ENCODE data around the gene PSMG4. TPM values are rescaled to one million over a fixed set of nuclear protein-coding genes. Genes with fewer than 3 reads are reported as not detected.

The PSMG4 gene
- total and polyA plus RNA-seq, 10 of the 15 experiments (the other 5 are each of a cell fraction or from before 2014, with no cell fraction given), result 7.1 to 62.6 (median 29.8) TPM

DNA sequence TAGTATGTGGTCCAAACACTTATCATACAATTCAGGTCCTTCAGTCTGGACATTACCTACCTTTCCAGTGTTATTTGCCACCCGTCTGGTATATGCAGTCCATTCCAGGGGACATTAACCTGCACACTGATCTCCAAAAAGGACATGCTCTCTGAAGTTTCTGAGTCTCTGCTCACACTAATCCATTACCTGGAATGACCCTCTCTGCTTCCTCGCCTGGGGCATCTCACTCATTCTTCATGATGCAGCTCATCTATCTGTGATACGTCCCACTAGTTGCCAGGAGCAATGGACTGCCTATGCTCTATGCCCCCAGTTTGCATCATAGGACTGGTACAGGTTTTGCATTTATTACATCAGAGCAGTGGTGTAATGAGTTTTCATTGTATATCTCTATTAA is 25.4 kb upstream of the PSMG4 start:
- no peak overlapping the region for H2AFZ ChIP-seq (ENCODE audit: control insufficient read depth, low read depth, low read length)
- 7% methylated on average over 3 of the region's 3 CpGs for WGBS (ENCODE audit: insufficient coverage, insufficient replicate concordance, low lambda C conversion rate, missing lambda C conversion rate)
- H3K9me3 ChIP-seq (replicated peaks; ENCODE audit: control insufficient read depth, insufficient read depth, low read length), result no peaks in the 10 kb centered on the region
- in situ Hi-C loops (cut with MboI) (no loop called here), intact Hi-C loops (cut with micrococcal nuclease; ENCODE audit: unreplicated experiment) (no loop called here)
- no peak for FAIRE-seq
- H3K4me1 ChIP-seq (ENCODE audit: control insufficient read depth, insufficient read depth, low read length), result peaks cover 54% of the 10 kb centered on the region
- no TSS peak for BruUV-seq (replicated peaks)
- no peaks in the 10 kb centered on the region for H3K79me2 ChIP-seq (ENCODE audit: control insufficient read depth, insufficient read depth, low read length)
- peaks cover 22 to 26% of the 10 kb centered on the region in 2 experiments for H3K27me3 ChIP-seq (replicated peaks in 1 of 2; ENCODE audit: control insufficient read depth in 2 of 2, insufficient read depth in 2 of 2, low read length in 1 of 2)
- no peak overlapping the region for H3K9ac ChIP-seq (ENCODE audit: control insufficient read depth, insufficient read depth, low read length)
- POLR2A ChIA-PET, result no interaction called here
- H3K4me3 ChIP-seq, result no peak overlapping the region
- H3K4me2 ChIP-seq (ENCODE audit: control insufficient read depth, insufficient read depth), result no peak overlapping the region
- no peak for ATAC-seq
- H4K20me1 ChIP-seq (ENCODE audit: control insufficient read depth, insufficient read depth), result no peaks in the 10 kb centered on the region
- DNase-seq (ENCODE audit: low read depth, low spot score), result no peak
- H3K36me3 ChIP-seq (ENCODE audit: control insufficient read depth in 2 of 2, insufficient read depth in 2 of 2, low read length in 1 of 2), result no peaks in the 10 kb centered on the region
- H3K27ac ChIP-seq (ENCODE audit: control insufficient read depth, insufficient read depth), result no peak overlapping the region
- RAD21 ChIA-PET (ENCODE audit: unreplicated experiment), result no interaction called here
- SMC1A ChIA-PET (ENCODE audit: uncharacterized antibody, unreplicated experiment), result no interaction called here
- CTCF ChIA-PET, result no interaction called here
- TF ChIP-seq, protein P1, sequence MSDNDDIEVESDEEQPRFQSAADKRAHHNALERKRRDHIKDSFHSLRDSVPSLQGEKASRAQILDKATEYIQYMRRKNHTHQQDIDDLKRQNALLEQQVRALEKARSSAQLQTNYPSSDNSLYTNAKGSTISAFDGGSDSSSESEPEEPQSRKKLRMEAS (IDR thresholded peaks at IDR 0.05; ENCODE audit: low read depth, low read length), result no peak
- no peak for TF ChIP-seq ZNF217 (IDR thresholded peaks at IDR 0.05)
- TF ChIP-seq EP300 (IDR thresholded peaks at IDR 0.05; ENCODE audit: borderline replicate concordance in 1 of 2, control insufficient read depth in 1 of 2, low read depth in 2 of 2, low read length in 2 of 2), result no peak
- TF ChIP-seq, protein P2, sequence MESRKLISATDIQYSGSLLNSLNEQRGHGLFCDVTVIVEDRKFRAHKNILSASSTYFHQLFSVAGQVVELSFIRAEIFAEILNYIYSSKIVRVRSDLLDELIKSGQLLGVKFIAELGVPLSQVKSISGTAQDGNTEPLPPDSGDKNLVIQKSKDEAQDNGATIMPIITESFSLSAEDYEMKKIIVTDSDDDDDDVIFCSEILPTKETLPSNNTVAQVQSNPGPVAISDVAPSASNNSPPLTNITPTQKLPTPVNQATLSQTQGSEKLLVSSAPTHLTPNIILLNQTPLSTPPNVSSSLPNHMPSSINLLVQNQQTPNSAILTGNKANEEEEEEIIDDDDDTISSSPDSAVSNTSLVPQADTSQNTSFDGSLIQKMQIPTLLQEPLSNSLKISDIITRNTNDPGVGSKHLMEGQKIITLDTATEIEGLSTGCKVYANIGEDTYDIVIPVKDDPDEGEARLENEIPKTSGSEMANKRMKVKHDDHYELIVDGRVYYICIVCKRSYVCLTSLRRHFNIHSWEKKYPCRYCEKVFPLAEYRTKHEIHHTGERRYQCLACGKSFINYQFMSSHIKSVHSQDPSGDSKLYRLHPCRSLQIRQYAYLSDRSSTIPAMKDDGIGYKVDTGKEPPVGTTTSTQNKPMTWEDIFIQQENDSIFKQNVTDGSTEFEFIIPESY (IDR thresholded peaks at IDR 0.05), result no peak
- TF ChIP-seq PAX5 (IDR thresholded peaks at IDR 0.05; ENCODE audit: borderline replicate concordance, low read depth, low read length), result no peak
- no peak for TF ChIP-seq SMARCA5 (IDR thresholded peaks at IDR 0.05)
- no peak for TF ChIP-seq MEF2B (IDR thresholded peaks at IDR 0.05; ENCODE audit: partially characterized antibody, poor library complexity, severe bottlenecking)
- TF ChIP-seq EZH2 (IDR thresholded peaks at IDR 0.05; ENCODE audit: borderline replicate concordance, control insufficient read depth, low read depth, low read length), result no peak
- TF ChIP-seq, protein P3, sequence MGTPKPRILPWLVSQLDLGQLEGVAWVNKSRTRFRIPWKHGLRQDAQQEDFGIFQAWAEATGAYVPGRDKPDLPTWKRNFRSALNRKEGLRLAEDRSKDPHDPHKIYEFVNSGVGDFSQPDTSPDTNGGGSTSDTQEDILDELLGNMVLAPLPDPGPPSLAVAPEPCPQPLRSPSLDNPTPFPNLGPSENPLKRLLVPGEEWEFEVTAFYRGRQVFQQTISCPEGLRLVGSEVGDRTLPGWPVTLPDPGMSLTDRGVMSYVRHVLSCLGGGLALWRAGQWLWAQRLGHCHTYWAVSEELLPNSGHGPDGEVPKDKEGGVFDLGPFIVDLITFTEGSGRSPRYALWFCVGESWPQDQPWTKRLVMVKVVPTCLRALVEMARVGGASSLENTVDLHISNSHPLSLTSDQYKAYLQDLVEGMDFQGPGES (IDR thresholded peaks at IDR 0.05), result no peak
- TF ChIP-seq, protein P4, sequence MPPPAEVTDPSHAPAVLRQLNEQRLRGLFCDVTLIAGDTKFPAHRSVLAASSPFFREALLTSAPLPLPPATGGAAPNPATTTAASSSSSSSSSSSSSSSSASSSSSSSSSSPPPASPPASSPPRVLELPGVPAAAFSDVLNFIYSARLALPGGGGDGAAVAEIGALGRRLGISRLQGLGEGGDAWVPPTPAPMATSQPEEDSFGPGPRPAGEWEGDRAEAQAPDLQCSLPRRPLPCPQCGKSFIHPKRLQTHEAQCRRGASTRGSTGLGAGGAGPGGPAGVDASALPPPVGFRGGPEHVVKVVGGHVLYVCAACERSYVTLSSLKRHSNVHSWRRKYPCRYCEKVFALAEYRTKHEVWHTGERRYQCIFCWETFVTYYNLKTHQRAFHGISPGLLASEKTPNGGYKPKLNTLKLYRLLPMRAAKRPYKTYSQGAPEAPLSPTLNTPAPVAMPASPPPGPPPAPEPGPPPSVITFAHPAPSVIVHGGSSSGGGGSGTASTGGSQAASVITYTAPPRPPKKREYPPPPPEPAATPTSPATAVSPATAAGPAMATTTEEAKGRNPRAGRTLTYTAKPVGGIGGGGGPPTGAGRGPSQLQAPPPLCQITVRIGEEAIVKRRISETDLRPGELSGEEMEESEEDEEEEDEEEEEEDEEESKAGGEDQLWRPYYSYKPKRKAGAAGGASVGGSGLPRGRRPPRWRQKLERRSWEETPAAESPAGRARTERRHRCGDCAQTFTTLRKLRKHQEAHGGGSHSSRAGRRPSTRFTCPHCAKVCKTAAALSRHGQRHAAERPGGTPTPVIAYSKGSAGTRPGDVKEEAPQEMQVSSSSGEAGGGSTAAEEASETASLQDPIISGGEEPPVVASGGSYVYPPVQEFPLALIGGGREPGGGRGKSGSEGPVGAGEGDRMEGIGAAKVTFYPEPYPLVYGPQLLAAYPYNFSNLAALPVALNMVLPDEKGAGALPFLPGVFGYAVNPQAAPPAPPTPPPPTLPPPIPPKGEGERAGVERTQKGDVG (CRISPR knock-in tag; IDR thresholded peaks at IDR 0.05), result no peak
- TF ChIP-seq CREM (IDR thresholded peaks at IDR 0.05; ENCODE audit: low read depth), result no peak
- TF ChIP-seq, protein P5, sequence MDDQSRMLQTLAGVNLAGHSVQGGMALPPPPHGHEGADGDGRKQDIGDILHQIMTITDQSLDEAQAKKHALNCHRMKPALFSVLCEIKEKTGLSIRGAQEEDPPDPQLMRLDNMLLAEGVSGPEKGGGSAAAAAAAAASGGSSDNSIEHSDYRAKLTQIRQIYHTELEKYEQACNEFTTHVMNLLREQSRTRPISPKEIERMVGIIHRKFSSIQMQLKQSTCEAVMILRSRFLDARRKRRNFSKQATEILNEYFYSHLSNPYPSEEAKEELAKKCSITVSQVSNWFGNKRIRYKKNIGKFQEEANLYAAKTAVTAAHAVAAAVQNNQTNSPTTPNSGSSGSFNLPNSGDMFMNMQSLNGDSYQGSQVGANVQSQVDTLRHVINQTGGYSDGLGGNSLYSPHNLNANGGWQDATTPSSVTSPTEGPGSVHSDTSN (IDR thresholded peaks at IDR 0.05; ENCODE audit: insufficient replicate concordance, low read depth, low read length), result no peak

All from GM12878 (cell line).